Suprapubic skin (tissue), 4 donors: Measurements from ENCODE around the gene GTF2B.

Experiments used
- EP300 ChIP-seq: sonication (generic); formaldehyde crosslinking; IDR thresholded peaks from one replicate; pipeline ENCODE4 v1.6.1; 2017; ENCODE audit warnings: antibody characterized with exemption
- POLR2A ChIP-seq, 2 donors: fragments of 450-650 bp; IDR thresholded peaks; one replicate each; pipeline ENCODE4 v1.6.1; 2017; ENCODE audit warnings: antibody characterized with exemption in 2 of 2, mild to moderate bottlenecking in 2 of 2, moderate library complexity in 2 of 2
- POLR2AphosphoS5 ChIP-seq, 3 donors: sonication (generic); formaldehyde crosslinking; IDR thresholded peaks; one replicate each; pipeline ENCODE4 v1.6.1; 2017; ENCODE audit warnings: antibody characterized with exemption in 3 of 3
- TF ChIP-seq, protein P1 (sequence below), 2 donors: fragments of 200-600 bp in 1 of 2; fragments of 450-650 bp in 1 of 2; sonication (generic) in 1 of 2; IDR thresholded peaks; one replicate each; pipeline ENCODE4 v1.5.1; 2016 to 2019; ENCODE audit warnings: antibody characterized with exemption in 2 of 2, mild to moderate bottlenecking in 1 of 2, moderate library complexity in 1 of 2

DNA sequence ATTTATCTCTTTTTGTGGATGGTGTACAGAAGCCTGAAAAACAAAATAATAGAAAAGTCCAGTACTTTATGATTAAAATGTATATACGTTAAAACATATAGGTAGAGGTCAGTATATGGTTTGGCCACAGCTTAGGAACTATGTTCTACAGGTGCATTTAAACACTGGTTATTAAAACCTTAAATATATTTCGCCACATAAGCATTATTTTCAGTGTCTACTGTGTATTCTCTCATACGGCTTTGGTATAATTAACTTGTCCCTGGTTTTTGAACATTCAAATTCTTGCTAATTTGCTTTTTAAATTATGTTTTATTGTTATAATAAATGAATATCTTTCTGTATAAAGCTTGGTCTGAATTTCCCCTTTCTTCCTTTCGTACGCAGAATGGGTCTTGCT is 87.9 kb downstream of the GTF2B start:
- TF ChIP-seq EP300: no peak
- TF ChIP-seq, protein P1, sequence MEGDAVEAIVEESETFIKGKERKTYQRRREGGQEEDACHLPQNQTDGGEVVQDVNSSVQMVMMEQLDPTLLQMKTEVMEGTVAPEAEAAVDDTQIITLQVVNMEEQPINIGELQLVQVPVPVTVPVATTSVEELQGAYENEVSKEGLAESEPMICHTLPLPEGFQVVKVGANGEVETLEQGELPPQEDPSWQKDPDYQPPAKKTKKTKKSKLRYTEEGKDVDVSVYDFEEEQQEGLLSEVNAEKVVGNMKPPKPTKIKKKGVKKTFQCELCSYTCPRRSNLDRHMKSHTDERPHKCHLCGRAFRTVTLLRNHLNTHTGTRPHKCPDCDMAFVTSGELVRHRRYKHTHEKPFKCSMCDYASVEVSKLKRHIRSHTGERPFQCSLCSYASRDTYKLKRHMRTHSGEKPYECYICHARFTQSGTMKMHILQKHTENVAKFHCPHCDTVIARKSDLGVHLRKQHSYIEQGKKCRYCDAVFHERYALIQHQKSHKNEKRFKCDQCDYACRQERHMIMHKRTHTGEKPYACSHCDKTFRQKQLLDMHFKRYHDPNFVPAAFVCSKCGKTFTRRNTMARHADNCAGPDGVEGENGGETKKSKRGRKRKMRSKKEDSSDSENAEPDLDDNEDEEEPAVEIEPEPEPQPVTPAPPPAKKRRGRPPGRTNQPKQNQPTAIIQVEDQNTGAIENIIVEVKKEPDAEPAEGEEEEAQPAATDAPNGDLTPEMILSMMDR (IDR thresholded peaks at IDR 0.05): no peak
- TF ChIP-seq POLR2A (IDR thresholded peaks at IDR 0.05): no peak
- TF ChIP-seq POLR2AphosphoS5 (IDR thresholded peaks at IDR 0.05): no peak
